Endothelial cell of umbilical vein (primary cell): ENCODE data around the gene CRB1. TPM values are rescaled to one million over a fixed set of nuclear protein-coding genes. Genes with fewer than 3 reads are reported as not detected.

Experiments
- BruUV-seq: library from RNA; stranded (reverse); fragments of 400-500 nt; replicated peaks from 2 replicates; lab custom pipeline; 2021; lab: Mats Ljungman, UMichigan
- CTCF ChIA-PET: fragments of 300-600, 350-600 bp; sonication (Branson Sonifier 250); formaldehyde crosslinking; loops from one replicate; lab custom pipeline; 2021; ENCODE audit warnings: antibody characterized with exemption, inconsistent platforms; lab: Charles Lee
- POLR2A ChIA-PET: fragments of 300-600, 350-600 bp; sonication (Branson Sonifier 250); formaldehyde crosslinking; loops from one replicate; lab custom pipeline; 2021; ENCODE audit warnings: antibody characterized with exemption, inconsistent platforms; lab: Charles Lee
- DNase-seq: peaks from one replicate; pipeline ENCODE4 v3.0.0-alpha.2; 2011; ENCODE audit warnings: low read depth, low spot score
- FAIRE-seq: peaks from 2 replicates; lab custom pipeline; 2011; peaks lifted over from hg19 to GRCh38; lab: Jason Lieb, UNC
- H2AFZ ChIP-seq: 2 replicates; pipeline ENCODE4 v1.6.0; 2012; ENCODE audit warnings: low read depth, low read length, control low read depth, inconsistent platforms
- H3K27ac ChIP-seq: 2 replicates; pipeline ENCODE4 v1.5.1; 2011; ENCODE audit warnings: low read depth, mild to moderate bottlenecking, control low read depth, low read length, moderate library complexity; ENCODE audit not compliant: insufficient read depth
- H3K27me3 ChIP-seq, 2 experiments: 2 replicates each; pipeline versions ENCODE4 v1.6.0 to v1.6.1; 2011; ENCODE audit warnings: low read length in 2 of 2, mixed read lengths in 1 of 2; ENCODE audit not compliant: control insufficient read depth in 2 of 2, insufficient read depth in 2 of 2
- H3K36me3 ChIP-seq, 2 experiments: 2 replicates in 1 of 2; 3 replicates in 1 of 2; pipeline ENCODE4 v1.5.1; 2011; ENCODE audit warnings: low read length in 2 of 2, mild to moderate bottlenecking in 1 of 2, moderate library complexity in 1 of 2; ENCODE audit not compliant: control insufficient read depth in 2 of 2, insufficient read depth in 2 of 2; ENCODE audit errors: extremely low read depth in 1 of 2
- H3K4me1 ChIP-seq: 3 replicates; pipeline ENCODE4 v1.5.1; 2011; ENCODE audit warnings: mild to moderate bottlenecking, low read length; ENCODE audit not compliant: control insufficient read depth, insufficient read depth; ENCODE audit errors: extremely low read depth
- H3K4me2 ChIP-seq: 2 replicates; pipeline ENCODE4 v1.6.1; 2011; ENCODE audit warnings: low read length, control low read depth, mixed read lengths; ENCODE audit not compliant: insufficient read depth
- H3K4me3 ChIP-seq, 3 experiments: fragments of 200-600 bp in 1 of 3; sonication (generic), shearing (Covaris generic) in 1 of 3; replicated peaks in 1 of 3; 2 replicates each; pipeline ENCODE4 v1.5.1; 2011 to 2016; ENCODE audit warnings: control low read depth in 3 of 3, low read length in 3 of 3, mild to moderate bottlenecking in 2 of 3, inconsistent platforms in 1 of 3, low read depth in 1 of 3, moderate library complexity in 1 of 3; ENCODE audit not compliant: insufficient read depth in 1 of 3
- H3K79me2 ChIP-seq: 2 replicates; pipeline ENCODE4 v1.6.0; 2012; ENCODE audit warnings: low read length, inconsistent platforms; ENCODE audit not compliant: control insufficient read depth, insufficient read depth
- H3K9ac ChIP-seq: replicated peaks from 2 replicates; pipeline ENCODE3; 2011; ENCODE audit warnings: low read length, control low read depth; ENCODE audit not compliant: insufficient read depth; ENCODE audit errors: extremely low read depth
- H3K9me1 ChIP-seq: replicated peaks from 3 replicates; pipeline ENCODE4 v1.6.0; 2011; ENCODE audit warnings: mild to moderate bottlenecking, low read length; ENCODE audit not compliant: control insufficient read depth, insufficient read depth; ENCODE audit errors: extremely low read depth
- H3K9me3 ChIP-seq: replicated peaks from 2 replicates; pipeline ENCODE4 v1.5.1; 2012; ENCODE audit warnings: low read length, inconsistent platforms; ENCODE audit not compliant: control insufficient read depth, insufficient read depth
- H4K20me1 ChIP-seq: replicated peaks from 2 replicates; pipeline ENCODE3; 2011; ENCODE audit warnings: mild to moderate bottlenecking, low read length; ENCODE audit not compliant: control insufficient read depth, insufficient read depth; ENCODE audit errors: extremely low read depth
- CTCF ChIP-seq, 2 donors: IDR thresholded peaks; 1 replicate in 1 of 2; 2 replicates in 1 of 2; pipeline ENCODE4 v1.5.1; 2011; ENCODE audit warnings: low read length in 2 of 2, mild to moderate bottlenecking in 2 of 2, moderate library complexity in 2 of 2, control low read depth in 1 of 2, inconsistent platforms in 1 of 2, low read depth in 1 of 2; ENCODE audit not compliant: insufficient read depth in 1 of 2; ENCODE audit errors: extremely low read depth in 1 of 2
- EZH2 ChIP-seq: IDR thresholded peaks from 2 replicates; pipeline ENCODE4 v1.6.1; 2012; ENCODE audit warnings: borderline replicate concordance, low read depth, mild to moderate bottlenecking, moderate library complexity, low read length, inconsistent platforms; ENCODE audit not compliant: severe bottlenecking
- FOS ChIP-seq: IDR thresholded peaks from 2 replicates; pipeline ENCODE4 v1.6.1; 2011; ENCODE audit warnings: mild to moderate bottlenecking, low read length, moderate library complexity, borderline replicate concordance; ENCODE audit not compliant: insufficient read depth
- GATA2 ChIP-seq: IDR thresholded peaks from 2 replicates; pipeline ENCODE4 v1.7.0; 2011; ENCODE audit warnings: low read depth, mild to moderate bottlenecking, moderate library complexity, mixed read lengths, low read length; ENCODE audit not compliant: insufficient read length, insufficient read depth
- JUN ChIP-seq: IDR thresholded peaks from 2 replicates; pipeline ENCODE4 v1.6.1; 2011; ENCODE audit warnings: borderline replicate concordance, low read depth; ENCODE audit not compliant: insufficient read length, insufficient read depth
- MAX ChIP-seq: IDR thresholded peaks from 2 replicates; pipeline ENCODE4 v1.6.1; 2011; ENCODE audit not compliant: insufficient read depth, insufficient read length
- MYC ChIP-seq: IDR thresholded peaks from one replicate; pipeline ENCODE4 v1.6.1; 2011; ENCODE audit warnings: mild to moderate bottlenecking, low read depth, low read length
- POLR2A ChIP-seq: IDR thresholded peaks from 2 replicates; pipeline ENCODE4 v1.6.1; 2012; ENCODE audit warnings: low read depth, mild to moderate bottlenecking, control low read depth, low read length
- POLR2AphosphoS5 ChIP-seq: IDR thresholded peaks from 2 replicates; pipeline ENCODE4 v1.6.1; 2012; ENCODE audit warnings: low read depth, mild to moderate bottlenecking, control low read depth, low read length, moderate library complexity; ENCODE audit not compliant: insufficient read depth
- dilution Hi-C: fragments of 300-500 bp; cut with MboI; formaldehyde crosslinking; loops from one replicate; pipeline ENCODE4 v1.15.0; 2019; ENCODE audit warnings: low sequenced_read_pairs; ENCODE audit not compliant: extremely low pct_ligation_motif_present
- intact Hi-C: fragments of 100-400 bp; cut with micrococcal nuclease; formaldehyde crosslinking; loops from one replicate; pipeline ENCODE4 v1.10.0; 2022
- polyA plus RNA-seq, 4 experiments: library from polyadenylated mRNA; depleted of rRNA in 3 of 4; stranded (reverse) in 3 of 4; unstranded in 1 of 4; fragments of >200 nt; gene quantifications; 2 replicates each; pipeline versions ENCODE4 v1.2.1 to v1.2.3, GENCODE V29; 2011 to 2012; ENCODE audit warnings: missing spikeins in 1 of 4
- total RNA-seq: library from RNA; stranded (reverse); gene quantifications from 2 replicates; pipeline ENCODE4 v1.2.3, GENCODE V29; 2021

The CRB1 gene
- total and polyA plus RNA-seq, 2 donors (not counting 3 experiments of a cell fraction or from before 2014, with no cell fraction given), result not detected

GRCh38 chr1:197302775-197303174 is 34.7 kb downstream of the CRB1 start:
- ChIA-PET CTCF (interaction anchor here (1.0 to 1.4 kb wide), 3 partner anchors 30 to 45 kb away, joined by 3 read pairs; no protein-coding TSS in a partner anchor), POLR2A (interaction anchor here (0.5 kb wide), 1 partner anchor 151 kb away, joined by 3 read pairs; no protein-coding TSS in a partner anchor)
- Histone ChIP-seq H3K9me1 (no peaks in the 10 kb centered on the region), H3K9ac (no peak overlapping the region), H3K4me1 (no peaks in the 10 kb centered on the region), H3K27me3 (no peaks in the 10 kb centered on the region), H2AFZ (no peak overlapping the region), H3K36me3 (no peaks in the 10 kb centered on the region), H3K79me2 (no peaks in the 10 kb centered on the region), H3K4me2 (no peak overlapping the region), H3K4me3 (no peak overlapping the region), H4K20me1 (no peaks in the 10 kb centered on the region), H3K27ac (no peak overlapping the region), H3K9me3 (no peaks in the 10 kb centered on the region)
- no TSS peak for BruUV-seq
- intact Hi-C loops (no loop called here), dilution Hi-C loops (no loop called here)
- TF ChIP-seq MYC (no peak), FOS (no peak), GATA2 (no peak), JUN (no peak), POLR2A (no peak), CTCF (IDR thresholded peaks at IDR 0.05; ENCODE audit: extremely low read depth in 1 of 2, insufficient read depth in 1 of 2, low read depth in 1 of 2, low read length in 2 of 2) (no peak)
- no peak for DNase-seq
- no peak for FAIRE-seq

- TF ChIP-seq JUN (no peak), FOS (no peak), CTCF (IDR thresholded peaks at IDR 0.05; ENCODE audit: extremely low read depth in 1 of 2, insufficient read depth in 1 of 2, low read depth in 1 of 2, low read length in 2 of 2) (no peak), EZH2 (no peak), POLR2A (no peak), POLR2AphosphoS5 (no peak), MYC (no peak), GATA2 (no peak), MAX (no peak)
- H3K4me2 ChIP-seq, result no peak overlapping the region
- no peaks in the 10 kb centered on the region for H3K36me3 ChIP-seq
- no TSS peak for BruUV-seq
- no peaks in the 10 kb centered on the region for H3K4me1 ChIP-seq
- FAIRE-seq (no peak), DNase-seq (no peak)
- intact Hi-C loops, result no loop called here
- no peaks in the 10 kb centered on the region for H3K9me3 ChIP-seq
- no peak overlapping the region for H2AFZ ChIP-seq
- no peak overlapping the region for H3K9ac ChIP-seq
- no peaks in the 10 kb centered on the region for H4K20me1 ChIP-seq
- dilution Hi-C loops, result no loop called here
- POLR2A ChIA-PET, result interaction anchor here (0.5 kb wide), 1 partner anchor 152 kb away, joined by 3 read pairs; no protein-coding TSS in a partner anchor
- no peak overlapping the region for H3K27ac ChIP-seq
- no peaks in the 10 kb centered on the region for H3K9me1 ChIP-seq
- no peak overlapping the region for H3K4me3 ChIP-seq
- H3K79me2 ChIP-seq, result no peaks in the 10 kb centered on the region
- CTCF ChIA-PET, result interaction anchor here (1.0 to 1.4 kb wide), 3 partner anchors 30 to 45 kb away, joined by 3 read pairs; no protein-coding TSS in a partner anchor
- H3K27me3 ChIP-seq, result no peaks in the 10 kb centered on the region
Observed at GRCh38 chr1:197303463-197303862, 35.4 kb downstream of the CRB1 start.
